OCI-LY7 (cell line): ENCODE measurements around the gene HMCN1.

ENCODE experiments used
- CTCF ChIP-seq: fragments of 200-600 bp; sonication (generic); conservative IDR thresholded peaks from 2 replicates; pipeline ENCODE4 v1.5.1; 2014; ENCODE audit warnings: mild to moderate bottlenecking, antibody characterized with exemption, low read length, moderate library complexity, mixed read lengths
- EZH2phosphoT487 ChIP-seq: fragments of 200-600 bp; sonication (generic); IDR thresholded peaks from 2 replicates; pipeline ENCODE4 v1.6.1; 2018; ENCODE audit warnings: low read depth, borderline replicate concordance, mild to moderate bottlenecking, mixed run types, antibody characterized with exemption, low read length, moderate library complexity, mixed read lengths

GRCh38 chr1:185906186-185906585, 172.0 kb downstream of the HMCN1 start:
- TF ChIP-seq CTCF (no peak), EZH2phosphoT487 (no peak)
